Cardiac fibroblast (primary cell): Measurements from ENCODE around the gene TMC4.
A peak's percentile ranks its signal among the peaks of the same experiment; 100 is the strongest.

Experiments used
- DNase-seq, 2 donors: peaks; one replicate each; pipeline versions ENCODE4 v3.0.0 to v3.0.0-alpha.2; 2010; ENCODE audit warnings: low read depth in 2 of 2
- H3K4me3 ChIP-seq, 2 donors: replicated peaks in 1 of 2; 1 replicate in 1 of 2; 2 replicates in 1 of 2; pipeline ENCODE4 v1.5.1; 2011; ENCODE audit warnings: low read depth in 2 of 2, low read length in 2 of 2, mild to moderate bottlenecking in 2 of 2, moderate library complexity in 1 of 2
- TF ChIP-seq, protein P1 (sequence below): IDR thresholded peaks from one replicate; pipeline ENCODE4 v1.5.1; 2011; ENCODE audit warnings: low read depth, mild to moderate bottlenecking, low read length, inconsistent platforms

TMC4 gene

GRCh38 chr19:54206831-54207177 is 33.8 kb upstream of the TMC4 start:
- no peak overlapping the region for H3K4me3 ChIP-seq
- TF ChIP-seq, protein P1, sequence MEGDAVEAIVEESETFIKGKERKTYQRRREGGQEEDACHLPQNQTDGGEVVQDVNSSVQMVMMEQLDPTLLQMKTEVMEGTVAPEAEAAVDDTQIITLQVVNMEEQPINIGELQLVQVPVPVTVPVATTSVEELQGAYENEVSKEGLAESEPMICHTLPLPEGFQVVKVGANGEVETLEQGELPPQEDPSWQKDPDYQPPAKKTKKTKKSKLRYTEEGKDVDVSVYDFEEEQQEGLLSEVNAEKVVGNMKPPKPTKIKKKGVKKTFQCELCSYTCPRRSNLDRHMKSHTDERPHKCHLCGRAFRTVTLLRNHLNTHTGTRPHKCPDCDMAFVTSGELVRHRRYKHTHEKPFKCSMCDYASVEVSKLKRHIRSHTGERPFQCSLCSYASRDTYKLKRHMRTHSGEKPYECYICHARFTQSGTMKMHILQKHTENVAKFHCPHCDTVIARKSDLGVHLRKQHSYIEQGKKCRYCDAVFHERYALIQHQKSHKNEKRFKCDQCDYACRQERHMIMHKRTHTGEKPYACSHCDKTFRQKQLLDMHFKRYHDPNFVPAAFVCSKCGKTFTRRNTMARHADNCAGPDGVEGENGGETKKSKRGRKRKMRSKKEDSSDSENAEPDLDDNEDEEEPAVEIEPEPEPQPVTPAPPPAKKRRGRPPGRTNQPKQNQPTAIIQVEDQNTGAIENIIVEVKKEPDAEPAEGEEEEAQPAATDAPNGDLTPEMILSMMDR = no peak
- DNase-seq = no peak

DNA sequence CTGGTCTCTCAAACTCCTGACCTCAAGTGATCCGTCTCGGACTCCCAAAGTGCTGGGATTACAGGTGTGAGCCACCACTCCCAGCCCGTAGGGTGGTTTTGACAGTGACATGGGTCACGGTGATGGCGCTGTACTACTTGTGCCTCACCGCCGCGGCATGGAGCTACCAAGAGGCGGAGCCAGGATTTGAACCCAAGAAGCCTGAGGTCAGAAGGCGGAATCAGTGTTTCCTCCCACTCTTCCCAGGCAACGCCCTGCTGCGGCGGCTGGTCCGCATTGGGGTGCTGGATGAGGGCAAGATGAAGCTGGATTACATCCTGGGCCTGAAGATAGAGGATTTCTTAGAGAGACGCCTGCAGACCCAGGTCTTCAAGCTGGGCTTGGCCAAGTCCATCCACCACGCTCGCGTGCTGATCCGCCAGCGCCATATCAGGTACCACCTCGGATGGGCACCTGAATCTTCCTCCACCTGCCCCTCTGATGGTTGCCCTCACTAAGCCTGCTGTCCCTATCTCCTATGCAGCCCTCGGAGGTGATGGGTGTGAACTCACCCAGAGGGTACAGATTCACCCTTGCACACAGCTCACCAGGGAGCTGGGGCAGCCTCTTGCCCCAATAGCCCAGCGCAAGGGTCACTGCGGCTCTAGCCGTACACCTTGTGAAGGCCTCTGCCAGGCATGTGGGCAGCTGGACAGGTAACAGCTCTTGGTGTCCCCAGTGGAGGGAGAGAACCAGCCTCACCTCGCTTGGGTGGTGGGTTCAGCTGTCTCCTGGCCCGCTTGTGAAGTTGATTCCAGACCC is 33.3 kb upstream of the TMC4 start:
- no peak for DNase-seq
- TF ChIP-seq, protein P1 = no peak

GRCh38 chr19:54204767-54205468 is 32.0 kb upstream of the TMC4 start:
- TF ChIP-seq, protein P1 = no peak
- no peak for DNase-seq
- H3K4me3 ChIP-seq = no peak overlapping the region

More for the DNA sequence above, 33.3 kb upstream of the TMC4 start:
- H3K4me3 ChIP-seq = no peak overlapping the region

DNA sequence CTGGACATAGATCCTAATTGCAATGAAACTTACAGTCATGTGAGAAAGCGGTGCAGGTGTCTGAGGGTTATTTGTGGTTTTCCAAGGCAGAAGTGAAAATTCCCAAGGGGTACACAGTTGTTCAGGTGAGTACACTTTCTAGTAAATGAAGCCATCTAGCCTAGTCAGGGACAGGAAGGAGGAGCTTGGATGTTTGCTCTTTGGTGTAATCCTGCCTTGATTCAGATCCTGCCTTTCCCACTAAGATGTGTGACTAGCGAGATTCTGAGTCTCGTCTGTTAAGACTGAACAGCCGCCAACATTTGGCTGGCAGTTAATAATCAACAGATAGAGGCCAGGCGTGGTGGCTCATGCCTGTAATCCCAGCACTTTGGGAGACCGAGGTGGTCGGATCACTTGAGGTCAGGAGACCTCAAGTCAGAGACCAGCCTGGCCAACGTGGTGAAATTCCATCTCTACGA is 30.2 kb upstream of the TMC4 start:
- DNase-seq = peak in 1 of 2 donors; percentile 42
- TF ChIP-seq, protein P1 = no peak
- peak overlapping the region in 1 of 2 donors; percentile 2 for H3K4me3 ChIP-seq

DNA sequence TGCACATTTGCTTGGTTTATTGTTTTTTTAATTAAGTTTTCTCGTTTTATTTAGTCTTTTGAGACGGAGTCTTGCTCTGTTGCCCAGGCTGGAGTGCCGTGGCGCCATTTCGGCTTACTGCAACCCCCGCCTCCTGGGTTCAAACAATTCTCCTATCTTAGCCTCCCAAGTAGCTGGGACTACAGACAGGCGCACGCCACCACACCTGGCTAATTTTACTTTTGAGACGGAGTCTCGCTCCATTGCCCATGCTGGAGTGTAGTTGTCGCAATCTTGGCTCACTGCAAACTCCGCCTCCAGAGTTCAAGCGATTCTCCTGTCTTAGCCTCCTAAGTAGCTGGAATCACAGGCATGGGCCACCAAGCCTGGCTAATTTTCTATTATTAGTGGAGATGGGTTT is 29.0 kb upstream of the TMC4 start:
- DNase-seq = peak in 1 of 2 donors; percentile 27
- TF ChIP-seq, protein P1 = no peak
- peak overlapping the region; percentile 83 to 88 for H3K4me3 ChIP-seq

DNA sequence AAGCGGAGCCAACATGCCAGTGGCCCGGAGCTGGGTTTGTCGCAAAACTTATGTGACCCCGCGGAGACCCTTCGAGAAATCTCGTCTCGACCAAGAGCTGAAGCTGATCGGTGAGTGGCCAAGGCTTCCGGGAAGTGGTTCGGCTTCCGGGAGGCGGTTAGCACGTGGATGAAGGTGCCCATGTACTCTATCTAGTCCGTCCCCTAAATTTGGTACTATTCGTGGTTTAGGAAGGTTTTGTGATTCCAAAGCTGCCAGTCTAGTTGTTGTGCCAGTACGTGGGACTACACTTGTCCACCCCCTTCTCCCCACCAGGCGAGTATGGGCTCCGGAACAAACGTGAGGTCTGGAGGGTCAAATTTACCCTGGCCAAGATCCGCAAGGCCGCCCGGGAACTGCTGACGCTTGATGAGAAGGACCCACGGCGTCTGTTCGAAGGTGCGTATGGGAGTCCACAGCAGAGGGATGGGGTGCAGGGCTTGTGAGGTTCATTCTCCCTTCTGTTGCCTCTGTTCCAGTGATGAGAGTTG is 28.3 kb upstream of the TMC4 start:
- DNase-seq = no peak
- TF ChIP-seq, protein P1 = no peak
- H3K4me3 ChIP-seq = peak overlapping the region; percentile 83 to 88
